Prostate gland (tissue), 2 donors: Measurements from ENCODE around the gene PEX1.
"Not testable (repeated sequence)": the region's sequence is repeated elsewhere in the genome, so short reads cannot be mapped to it uniquely, and the experiment has no call there.

Experiments used
- CTCF ChIP-seq, 4 experiments: fragments of 200-600 bp in 2 of 4; fragments of 450-650 bp in 2 of 4; sonication (generic) in 2 of 4; IDR thresholded peaks; 1 replicate in 3 of 4; 2 replicates in 1 of 4; pipeline ENCODE4 v1.5.1; 2016 to 2019; ENCODE audit warnings: antibody characterized with exemption in 4 of 4, mild to moderate bottlenecking in 2 of 4, moderate library complexity in 2 of 4
- POLR2A ChIP-seq: fragments of 450-650 bp; IDR thresholded peaks from one replicate; pipeline ENCODE4 v1.6.1; 2016; ENCODE audit warnings: antibody characterized with exemption, mild to moderate bottlenecking
- POLR2AphosphoS5 ChIP-seq: sonication (generic); formaldehyde crosslinking; IDR thresholded peaks from one replicate; pipeline ENCODE4 v1.6.1; 2017; ENCODE audit warnings: antibody characterized with exemption

- TF ChIP-seq CTCF (IDR thresholded peaks at IDR 0.05); POLR2AphosphoS5; POLR2A: not testable (repeated sequence)
Observed at GRCh38 chr7:92479146-92479545, 49.2 kb downstream of the PEX1 start.
